Trophoblast cell (in vitro differentiated cells and primary cell): ENCODE results near the gene TFE3.

Source experiments
- DNase-seq, 2 donors: peaks; one replicate each; pipeline ENCODE4 v3.0.0-alpha.2; 2016
- H2AFZ ChIP-seq: 2 replicates; pipeline ENCODE4 v1.6.1; 2013; ENCODE audit warnings: low read length, moderate library complexity, mild to moderate bottlenecking; ENCODE audit not compliant: insufficient read depth, poor library complexity
- H2AK5ac ChIP-seq: 2 replicates; pipeline ENCODE4 v1.6.1; 2013; ENCODE audit warnings: mild to moderate bottlenecking, low read length
- H2BK120ac ChIP-seq: 2 replicates; pipeline ENCODE4 v1.6.1; 2013; ENCODE audit warnings: low read length, mild to moderate bottlenecking, moderate library complexity; ENCODE audit not compliant: insufficient read depth, poor library complexity
- H2BK12ac ChIP-seq: 2 replicates; pipeline ENCODE4 v1.6.1; 2013; ENCODE audit warnings: mild to moderate bottlenecking, low read length, moderate library complexity
- H2BK5ac ChIP-seq: 2 replicates; pipeline ENCODE4 v1.6.1; 2013; ENCODE audit warnings: low read length, low read depth, moderate library complexity, mild to moderate bottlenecking; ENCODE audit not compliant: poor library complexity
- H3K14ac ChIP-seq: 2 replicates; pipeline ENCODE4 v1.6.1; 2013; ENCODE audit warnings: mild to moderate bottlenecking, low read length
- H3K18ac ChIP-seq: 2 replicates; pipeline ENCODE4 v1.6.1; 2013; ENCODE audit warnings: mild to moderate bottlenecking, low read length
- H3K23ac ChIP-seq: 2 replicates; pipeline ENCODE4 v1.6.1; 2013; ENCODE audit warnings: low read length
- H3K27ac ChIP-seq: 2 replicates; pipeline ENCODE4 v1.5.1; 2013; ENCODE audit warnings: low read depth, mild to moderate bottlenecking, inconsistent platforms, low read length, moderate library complexity
- H3K27me3 ChIP-seq: 2 replicates; pipeline ENCODE4 v1.6.1; 2013; ENCODE audit warnings: inconsistent platforms, mild to moderate bottlenecking, low read length, moderate library complexity; ENCODE audit not compliant: insufficient read depth
- H3K36me3 ChIP-seq, 2 experiments: 1 replicate in 1 of 2; 2 replicates in 1 of 2; pipeline ENCODE4 v1.6.1; 2013; ENCODE audit warnings: low read length in 2 of 2, mild to moderate bottlenecking in 2 of 2, moderate library complexity in 1 of 2; ENCODE audit not compliant: insufficient read depth in 2 of 2, control insufficient read depth in 1 of 2
- H3K4ac ChIP-seq: 2 replicates; pipeline ENCODE4 v1.6.1; 2013; ENCODE audit warnings: low read depth, mild to moderate bottlenecking, low read length, moderate library complexity
- H3K4me1 ChIP-seq, 2 experiments: 1 replicate in 1 of 2; 2 replicates in 1 of 2; pipeline ENCODE4 v1.6.1; 2013; ENCODE audit warnings: low read length in 2 of 2, mild to moderate bottlenecking in 2 of 2, moderate library complexity in 1 of 2; ENCODE audit not compliant: insufficient read depth in 2 of 2, control insufficient read depth in 1 of 2
- H3K4me2 ChIP-seq: 2 replicates; pipeline ENCODE4 v1.6.1; 2013; ENCODE audit warnings: inconsistent platforms, mild to moderate bottlenecking, low read length, moderate library complexity
- H3K4me3 ChIP-seq: 2 replicates; pipeline ENCODE4 v1.5.1; 2013; ENCODE audit warnings: mild to moderate bottlenecking, low read depth, low read length, inconsistent platforms
- H3K79me1 ChIP-seq: one replicate; pipeline ENCODE4 v1.6.1; 2013; ENCODE audit warnings: low read length
- H3K79me2 ChIP-seq: 2 replicates; pipeline ENCODE4 v1.6.1; 2013; ENCODE audit warnings: low read length, mild to moderate bottlenecking; ENCODE audit not compliant: control insufficient read depth, insufficient read depth, poor library complexity
- H3K9ac ChIP-seq: 2 replicates; pipeline ENCODE4 v1.6.1; 2013; ENCODE audit warnings: mild to moderate bottlenecking, low read length
- H3K9me3 ChIP-seq: 2 replicates; pipeline ENCODE4 v1.6.1; 2013; ENCODE audit warnings: low read depth, mild to moderate bottlenecking, control low read depth, inconsistent platforms, low read length; ENCODE audit not compliant: insufficient read depth
- H4K12ac ChIP-seq: 2 replicates; pipeline ENCODE4 v1.6.1; 2013; ENCODE audit warnings: low read depth, mild to moderate bottlenecking, low read length, moderate library complexity
- H4K8ac ChIP-seq: 2 replicates; pipeline ENCODE4 v1.6.1; 2013; ENCODE audit warnings: low read depth, mild to moderate bottlenecking, low read length, moderate library complexity
- H4K91ac ChIP-seq: one replicate; pipeline ENCODE4 v1.6.1; 2013; ENCODE audit warnings: low read depth, mild to moderate bottlenecking, low read length, moderate library complexity
- WGBS: extraction: QIAGEN DNeasy Blood & Tissue Kit; methylation state at CpG from one replicate; pipeline ENCODE4 v1.1.7; 2013; ENCODE audit warnings: missing lambda C conversion rate; ENCODE audit not compliant: insufficient read length, insufficient coverage; ENCODE audit errors: extremely low coverage; 5-methylcytosine and 5-hydroxymethylcytosine counted together

Gene TFE3

GRCh38 chrX:49003696-49004095 lies 39.5 kb downstream of the TFE3 start:
- WGBS, result no CpG with 5 or more reads among the region's 5 CpGs
- H3K27me3 ChIP-seq, result no peaks in the 10 kb centered on the region
- no peak overlapping the region for H4K12ac ChIP-seq
- no peak overlapping the region for H3K23ac ChIP-seq
- H3K36me3 ChIP-seq, result peaks cover 5% of the 10 kb centered on the region in 2 experiments
- no peak overlapping the region for H2BK12ac ChIP-seq
- no peak for DNase-seq
- H3K79me2 ChIP-seq, result peaks cover 2% of the 10 kb centered on the region
- H3K4ac ChIP-seq, result no peak overlapping the region
- H3K9me3 ChIP-seq, result no peaks in the 10 kb centered on the region
- H3K4me1 ChIP-seq, result peaks cover 0 to 2% of the 10 kb centered on the region in 2 experiments
- no peak overlapping the region for H2AK5ac ChIP-seq
- no peak overlapping the region for H2BK120ac ChIP-seq
- H4K8ac ChIP-seq, result no peak overlapping the region
- no peak overlapping the region for H3K27ac ChIP-seq
- no peak overlapping the region for H3K4me3 ChIP-seq
- peaks cover 6% of the 10 kb centered on the region for H3K79me1 ChIP-seq
- no peak overlapping the region for H3K18ac ChIP-seq
- H3K9ac ChIP-seq, result no peak overlapping the region
- H4K91ac ChIP-seq, result no peak overlapping the region
- no peak overlapping the region for H2AFZ ChIP-seq
- H3K14ac ChIP-seq, result no peak overlapping the region
- H2BK5ac ChIP-seq, result no peak overlapping the region
- H3K4me2 ChIP-seq, result no peak overlapping the region

- peak; percentile 42 to 82 for DNase-seq
- Histone ChIP-seq H3K4me3 (peak within 1 kb of the TSS; percentile 84), H3K4me1 (peaks cover 0 to 2% of the 10 kb centered on the region in 2 experiments), H3K14ac (peak within 1 kb of the TSS; percentile 40), H3K4ac (peak within 1 kb of the TSS; percentile 48), H3K18ac (peak within 1 kb of the TSS; percentile 66), H2BK12ac (no peak within 1 kb of the TSS), H2BK120ac (peak within 1 kb of the TSS; percentile 83), H4K12ac (peak within 1 kb of the TSS; percentile 59), H3K23ac (no peak within 1 kb of the TSS), H4K8ac (peak within 1 kb of the TSS; percentile 93), H3K9me3 (no peaks in the 10 kb centered on the region), H3K27ac (no peak within 1 kb of the TSS), H2BK5ac (peak within 1 kb of the TSS; percentile 81), H3K9ac (peak within 1 kb of the TSS; percentile 74), H4K91ac (peak within 1 kb of the TSS; percentile 73), H2AFZ (peak within 1 kb of the TSS; percentile 75), H2AK5ac (no peak within 1 kb of the TSS), H3K79me1 (peaks cover 6% of the 10 kb centered on the region), H3K4me2 (peak within 1 kb of the TSS; percentile 62), H3K27me3 (no peaks in the 10 kb centered on the region), H3K36me3 (peaks cover 8 to 10% of the 10 kb centered on the region in 2 experiments), H3K79me2 (peaks cover 2% of the 10 kb centered on the region)
- WGBS, result no CpG with 5 or more reads among the region's 38 CpGs
Observed at GRCh38 chrX:49002091-49002935, 40.8 kb downstream of the TFE3 start, which contains the start of gene GRIPAP1. GRIPAP1 (minus strand) TSS chrX:49002264; CDS start chrX:49002229, 35 bp downstream.

GRCh38 chrX:49001521-49002090 lies 41.6 kb downstream of the TFE3 start:
- peaks cover 2% of the 10 kb centered on the region for H3K79me2 ChIP-seq
- H3K14ac ChIP-seq, result peak overlapping the region; percentile 40
- peaks cover 11 to 15% of the 10 kb centered on the region in 2 experiments for H3K36me3 ChIP-seq
- H3K27ac ChIP-seq, result no peak overlapping the region
- H3K79me1 ChIP-seq, result peaks cover 6% of the 10 kb centered on the region
- H3K4me3 ChIP-seq, result peak overlapping the region; percentile 84
- H4K8ac ChIP-seq, result peak overlapping the region; percentile 93
- peak overlapping the region; percentile 58 for H2BK120ac ChIP-seq
- H2BK12ac ChIP-seq, result no peak overlapping the region
- no peak overlapping the region for H3K23ac ChIP-seq
- peak overlapping the region; percentile 48 for H3K4ac ChIP-seq
- H2BK5ac ChIP-seq, result no peak overlapping the region
- H4K91ac ChIP-seq, result peak overlapping the region; percentile 73
- no peaks in the 10 kb centered on the region for H3K27me3 ChIP-seq
- H4K12ac ChIP-seq, result peak overlapping the region; percentile 59
- peak overlapping the region; percentile 75 for H2AFZ ChIP-seq
- H3K4me2 ChIP-seq, result peak overlapping the region; percentile 62
- no CpG with 5 or more reads among the region's 17 CpGs for WGBS
- H2AK5ac ChIP-seq, result no peak overlapping the region
- H3K9me3 ChIP-seq, result no peaks in the 10 kb centered on the region
- H3K4me1 ChIP-seq, result peaks cover 0 to 2% of the 10 kb centered on the region in 2 experiments
- peak overlapping the region; percentile 50 for H3K9ac ChIP-seq
- peak overlapping the region; percentile 66 for H3K18ac ChIP-seq
- DNase-seq, result peak; percentile 0 to 10

GRCh38 chrX:49000636-49001035 lies 42.5 kb downstream of the TFE3 start:
- Histone ChIP-seq H3K36me3 (peaks cover 14 to 15% of the 10 kb centered on the region in 2 experiments), H3K4me2 (no peak overlapping the region), H3K79me1 (peaks cover 6% of the 10 kb centered on the region), H4K8ac (no peak overlapping the region), H2AFZ (no peak overlapping the region), H3K79me2 (peaks cover 2% of the 10 kb centered on the region), H3K4me3 (no peak overlapping the region), H3K4ac (no peak overlapping the region), H4K91ac (no peak overlapping the region), H3K9ac (no peak overlapping the region), H2BK12ac (no peak overlapping the region), H3K14ac (no peak overlapping the region), H2BK5ac (no peak overlapping the region), H3K4me1 (peaks cover 0 to 2% of the 10 kb centered on the region in 2 experiments), H3K18ac (no peak overlapping the region), H4K12ac (no peak overlapping the region), H3K27ac (no peak overlapping the region), H2AK5ac (no peak overlapping the region), H3K23ac (no peak overlapping the region), H3K9me3 (no peaks in the 10 kb centered on the region), H3K27me3 (no peaks in the 10 kb centered on the region), H2BK120ac (no peak overlapping the region)
- no CpG with 5 or more reads among the region's 4 CpGs for WGBS
- DNase-seq, result no peak
